ENCODE measurements around the gene CCDC28A.

GRCh38 chr6:138830248-138830647 lies 56.7 kb downstream of the CCDC28A start:
- TF ChIP-seq POLR2AphosphoS5 (IDR thresholded peaks at IDR 0.05; ENCODE audit: low read depth, low read length), result no peak
- TF ChIP-seq EZH2 (IDR thresholded peaks at IDR 0.05), result no peak
- TF ChIP-seq JUND (IDR thresholded peaks at IDR 0.05), result no peak
- TF ChIP-seq CTCF (IDR thresholded peaks at IDR 0.05 in 2 of 3, conservative IDR thresholded peaks at IDR 0.05 in 1 of 3; ENCODE audit: borderline replicate concordance in 1 of 3, insufficient read depth in 1 of 3, low read depth in 2 of 3, low read length in 2 of 3), result no peak
- TF ChIP-seq ZFX (IDR thresholded peaks at IDR 0.05), result no peak
- no peak for TF ChIP-seq POLR2A (IDR thresholded peaks at IDR 0.05; ENCODE audit: borderline replicate concordance, extremely low read depth, insufficient read depth, insufficient read length)
- TF ChIP-seq ATF3 (IDR thresholded peaks at IDR 0.05), result no peak
- TF ChIP-seq MAX (IDR thresholded peaks at IDR 0.05), result no peak
- TF ChIP-seq CEBPB (IDR thresholded peaks at IDR 0.05; ENCODE audit: low read depth), result no peak
- TF ChIP-seq EGR1 (IDR thresholded peaks at IDR 0.05; ENCODE audit: low read depth), result no peak
- no peak for TF ChIP-seq SP1 (IDR thresholded peaks at IDR 0.05; ENCODE audit: low read depth)

All from HCT116 (cell line).